Sigmoid colon (tissue), 7 donors: ENCODE measurements around the gene MAT2B. TPM values are rescaled to one million over a fixed set of nuclear protein-coding genes. Genes with fewer than 3 reads are reported as not detected.

Experiments
- DNase-seq: peaks from one replicate; pipeline ENCODE4 v3.0.0-alpha.2; 2019
- H3K27ac ChIP-seq, 4 donors: fragments of 200-600 bp; sonication (generic); one replicate each; pipeline ENCODE4 v1.5.1; 2016 to 2019; ENCODE audit warnings: mild to moderate bottlenecking in 1 of 4
- H3K27me3 ChIP-seq, 3 donors: fragments of 200-600 bp; sonication (generic); one replicate each; pipeline ENCODE4 v1.5.1; 2019; ENCODE audit warnings: mild to moderate bottlenecking in 1 of 3
- H3K36me3 ChIP-seq, 4 donors: fragments of 200-600 bp; sonication (generic); one replicate each; pipeline ENCODE4 v1.5.1; 2016 to 2019
- H3K4me1 ChIP-seq, 4 donors: fragments of 200-600 bp; sonication (generic); one replicate each; pipeline ENCODE4 v1.5.1; 2017 to 2019
- H3K4me3 ChIP-seq, 4 donors: fragments of 200-600 bp; sonication (generic); one replicate each; pipeline ENCODE4 v1.5.1; 2017 to 2019; ENCODE audit warnings: mild to moderate bottlenecking in 2 of 4, moderate library complexity in 1 of 4
- H3K9me3 ChIP-seq, 4 donors: fragments of 200-600 bp in 3 of 4; sonication (generic) in 3 of 4; one replicate each; pipeline versions ENCODE4 v1.5.1 to v1.6.1; 2013 to 2019
- CTCF ChIP-seq, 4 experiments: fragments of 450-650 bp in 3 of 4; fragments of 200-600 bp in 1 of 4; IDR thresholded peaks; one replicate each; pipeline ENCODE4 v1.5.1; 2016 to 2019; ENCODE audit warnings: antibody characterized with exemption in 4 of 4, mild to moderate bottlenecking in 3 of 4, moderate library complexity in 2 of 4
- EP300 ChIP-seq, 4 donors: sonication (generic); formaldehyde crosslinking; IDR thresholded peaks; one replicate each; pipeline ENCODE4 v1.6.1; 2017; ENCODE audit warnings: antibody characterized with exemption in 4 of 4
- POLR2A ChIP-seq, 2 donors: fragments of 450-650 bp; IDR thresholded peaks; one replicate each; pipeline ENCODE4 v1.6.1; 2016; ENCODE audit warnings: antibody characterized with exemption in 2 of 2, mild to moderate bottlenecking in 2 of 2, moderate library complexity in 2 of 2
- POLR2AphosphoS5 ChIP-seq, 4 donors: sonication (generic); formaldehyde crosslinking; IDR thresholded peaks; one replicate each; pipeline ENCODE4 v1.6.1; 2017; ENCODE audit warnings: antibody characterized with exemption in 4 of 4
- WGBS, 2 donors: extraction: QIAGEN DNeasy Blood & Tissue Kit; methylation state at CpG; one replicate each; pipeline ENCODE4 v1.1.7; 2013; 5-methylcytosine and 5-hydroxymethylcytosine counted together
- intact Hi-C: fragments of 100-400 bp; cut with DNase I; formaldehyde crosslinking; loops from one replicate; pipeline ENCODE4 v1.15.1; 2023
- polyA plus RNA-seq, 3 donors: library from polyadenylated mRNA; stranded (reverse); fragments of 200-250 nt; gene quantifications; one replicate each; pipeline ENCODE4 v1.2.3, GENCODE V29; 2013
- total RNA-seq, 4 donors: library from RNA; depleted of rRNA; stranded (reverse); fragments of >200 nt; gene quantifications; one replicate each; pipeline ENCODE4 v1.1.0, GENCODE V29; 2016
- donor health status: healthy with polysubstance abuse.
- donor health status: Bipolar disorder and iron deficiency.
- donor health status: healthy.

Gene MAT2B
- total and polyA plus RNA-seq, 7 donors, result 41.5 to 100 (median 80.5) TPM

- H3K36me3 ChIP-seq, result peaks cover 7 to 55% (median 31%) of the 10 kb centered on the region in 4 donors
- intact Hi-C loops, result no loop called here
- no peaks in the 10 kb centered on the region for H3K27me3 ChIP-seq
- DNase-seq, result no peak
- H3K27ac ChIP-seq, result no peak overlapping the region
- H3K4me1 ChIP-seq, result peaks cover 0 to 53% (median 48%) of the 10 kb centered on the region in 4 donors
- WGBS, 2 donors, result 91% methylated on average over 5 of the region's 5 CpGs
- H3K4me3 ChIP-seq, result no peak overlapping the region
- H3K9me3 ChIP-seq, result no peaks in the 10 kb centered on the region
- TF ChIP-seq EP300 (IDR thresholded peaks at IDR 0.05) (no peak), POLR2AphosphoS5 (IDR thresholded peaks at IDR 0.05) (no peak), CTCF (IDR thresholded peaks at IDR 0.05) (no peak), POLR2A (IDR thresholded peaks at IDR 0.05) (no peak)
Measured at GRCh38 chr5:163512526-163512925, 7.1 kb downstream of the MAT2B start.

- intact Hi-C loops, result no loop called here
- H3K27ac ChIP-seq, result no peak overlapping the region
- peaks cover 0 to 20% (median under 1%) of the 10 kb centered on the region in 4 donors for H3K36me3 ChIP-seq
- H3K27me3 ChIP-seq, result no peaks in the 10 kb centered on the region
- no peak overlapping the region for H3K4me3 ChIP-seq
- DNase-seq, result no peak
- WGBS, 2 donors, result 90 to 94% methylated on average over 1 of the region's 1 CpG
- H3K4me1 ChIP-seq, result no peaks in the 10 kb centered on the region
- no peak for TF ChIP-seq POLR2A (IDR thresholded peaks at IDR 0.05)
- TF ChIP-seq CTCF (IDR thresholded peaks at IDR 0.05), result no peak
- H3K9me3 ChIP-seq, result no peaks in the 10 kb centered on the region
Measured at GRCh38 chr5:163525096-163525495, 19.7 kb downstream of the MAT2B start.

GRCh38 chr5:163529698-163530097 is 24.3 kb downstream of the MAT2B start:
- H3K9me3 ChIP-seq, result no peaks in the 10 kb centered on the region
- 77 to 83% methylated on average over 5 of the region's 5 CpGs for WGBS, 2 donors
- H3K36me3 ChIP-seq, result no peaks in the 10 kb centered on the region
- H3K4me1 ChIP-seq, result no peaks in the 10 kb centered on the region
- no peak for DNase-seq
- no peak overlapping the region for H3K4me3 ChIP-seq
- TF ChIP-seq POLR2AphosphoS5 (IDR thresholded peaks at IDR 0.05) (no peak), CTCF (IDR thresholded peaks at IDR 0.05) (no peak), POLR2A (IDR thresholded peaks at IDR 0.05) (no peak), EP300 (IDR thresholded peaks at IDR 0.05) (no peak)
- no peak overlapping the region for H3K27ac ChIP-seq
- H3K27me3 ChIP-seq, result no peaks in the 10 kb centered on the region
- intact Hi-C loops, result no loop called here

- no peaks in the 10 kb centered on the region for H3K4me1 ChIP-seq
- intact Hi-C loops, result no loop called here
Measured at GRCh38 chr5:163531272-163531671, 25.9 kb downstream of the MAT2B start.

More at GRCh38 chr5:163531272-163531671, 25.9 kb downstream of the MAT2B start:
- Histone ChIP-seq H3K4me3 (no peak overlapping the region), H3K9me3 (no peaks in the 10 kb centered on the region), H3K36me3 (no peaks in the 10 kb centered on the region), H3K27ac (no peak overlapping the region), H3K27me3 (no peaks in the 10 kb centered on the region)
- WGBS, 2 donors, result 62 to 71% methylated on average over 3 of the region's 3 CpGs
- DNase-seq, result no peak
- TF ChIP-seq CTCF (IDR thresholded peaks at IDR 0.05), result no peak
- no peak for TF ChIP-seq POLR2AphosphoS5 (IDR thresholded peaks at IDR 0.05)
- TF ChIP-seq EP300 (IDR thresholded peaks at IDR 0.05), result no peak
- no peak for TF ChIP-seq POLR2A (IDR thresholded peaks at IDR 0.05)
